ENCODE measurements around the gene TMA7. TPM values are rescaled to one million over a fixed set of nuclear protein-coding genes. Genes with fewer than 3 reads are reported as not detected.

TMA7 gene
- total and polyA plus RNA-seq, 2 donors (not counting 3 experiments of a cell fraction or from before 2014, with no cell fraction given): 137 to 306 TPM

DNA sequence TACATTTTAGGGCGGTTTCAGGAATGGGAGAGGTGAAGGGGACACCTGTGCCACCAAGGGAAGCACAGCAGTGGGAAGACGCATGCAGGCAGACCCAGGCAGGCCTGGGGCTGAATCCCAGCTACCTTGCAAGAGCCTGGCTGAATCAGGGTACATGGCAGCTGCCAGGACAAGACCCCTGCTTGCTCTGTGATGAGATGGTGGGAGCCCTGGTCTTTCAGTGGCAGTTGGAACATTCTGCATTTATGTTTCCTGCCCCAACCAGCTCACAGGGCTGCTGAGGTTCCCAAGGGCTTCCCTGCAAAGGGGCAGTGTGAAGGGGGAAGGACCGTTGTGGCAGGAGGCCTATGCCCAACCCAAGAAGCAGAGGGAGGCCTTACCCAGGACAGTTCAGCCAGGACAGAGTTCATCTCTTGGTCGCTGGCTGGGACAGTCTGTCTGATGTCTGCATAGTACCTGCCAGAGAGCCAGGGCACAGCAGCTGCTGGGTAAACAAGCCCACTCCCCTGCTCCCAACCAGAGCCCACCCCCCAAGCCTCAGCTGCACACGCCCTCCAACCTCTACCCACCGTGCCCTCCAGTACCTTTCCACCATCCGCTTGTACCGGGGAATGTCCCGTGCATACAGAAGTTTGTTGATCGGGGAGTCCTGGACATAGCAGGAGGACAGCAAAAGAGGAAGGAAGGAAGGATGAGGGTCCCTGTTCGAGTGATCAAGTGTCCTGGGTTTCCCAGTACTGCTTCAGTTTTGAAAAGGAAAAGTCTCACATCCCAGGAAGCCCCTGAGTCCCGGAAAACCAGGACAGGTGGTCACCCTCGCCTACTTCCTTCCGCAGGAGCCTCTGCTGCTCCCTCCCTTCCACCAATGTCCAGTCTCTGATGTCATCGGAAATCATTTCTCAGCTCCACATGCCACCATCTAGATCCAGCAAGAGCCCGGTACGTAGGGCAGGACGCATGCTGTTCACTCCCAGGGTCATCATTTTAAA is 33.3 kb upstream of the TMA7 start:
- no peaks in the 10 kb centered on the region for H3K9me3 ChIP-seq (replicated peaks; ENCODE audit: control insufficient read depth, insufficient read depth, low read length)
- no peak for FAIRE-seq
- BruUV-seq (replicated peaks): no TSS peak
- no peak overlapping the region for H3K4me2 ChIP-seq (ENCODE audit: insufficient read depth, low read length)
- H3K36me3 ChIP-seq (ENCODE audit: control insufficient read depth in 2 of 2, extremely low read depth in 1 of 2, insufficient read depth in 2 of 2, low read length in 2 of 2): peaks cover 0 to 30% of the 10 kb centered on the region in 2 experiments
- DNase-seq (ENCODE audit: low read depth, low spot score): no peak
- intact Hi-C loops (cut with micrococcal nuclease): no loop called here
- H4K20me1 ChIP-seq (replicated peaks; ENCODE audit: control insufficient read depth, extremely low read depth, insufficient read depth, low read length): no peaks in the 10 kb centered on the region
- H2AFZ ChIP-seq (ENCODE audit: low read depth, low read length): no peak overlapping the region
- no peaks in the 10 kb centered on the region for H3K79me2 ChIP-seq (ENCODE audit: control insufficient read depth, insufficient read depth, low read length)
- dilution Hi-C loops (cut with MboI; ENCODE audit: extremely low pct_ligation_motif_present, low sequenced_read_pairs): no loop called here
- peaks cover 7% of the 10 kb centered on the region for H3K4me1 ChIP-seq (ENCODE audit: control insufficient read depth, extremely low read depth, insufficient read depth, low read length)
- TF ChIP-seq JUN (IDR thresholded peaks at IDR 0.05; ENCODE audit: borderline replicate concordance, insufficient read depth, insufficient read length, low read depth): no peak
- TF ChIP-seq POLR2A (IDR thresholded peaks at IDR 0.05; ENCODE audit: low read depth, low read length): no peak
- TF ChIP-seq MAX (IDR thresholded peaks at IDR 0.05; ENCODE audit: insufficient read depth, insufficient read length): no peak
- TF ChIP-seq POLR2AphosphoS5 (IDR thresholded peaks at IDR 0.05; ENCODE audit: insufficient read depth, low read depth, low read length): no peak
- TF ChIP-seq EZH2 (IDR thresholded peaks at IDR 0.05; ENCODE audit: borderline replicate concordance, low read depth, low read length, severe bottlenecking): no peak
- TF ChIP-seq, protein P1, sequence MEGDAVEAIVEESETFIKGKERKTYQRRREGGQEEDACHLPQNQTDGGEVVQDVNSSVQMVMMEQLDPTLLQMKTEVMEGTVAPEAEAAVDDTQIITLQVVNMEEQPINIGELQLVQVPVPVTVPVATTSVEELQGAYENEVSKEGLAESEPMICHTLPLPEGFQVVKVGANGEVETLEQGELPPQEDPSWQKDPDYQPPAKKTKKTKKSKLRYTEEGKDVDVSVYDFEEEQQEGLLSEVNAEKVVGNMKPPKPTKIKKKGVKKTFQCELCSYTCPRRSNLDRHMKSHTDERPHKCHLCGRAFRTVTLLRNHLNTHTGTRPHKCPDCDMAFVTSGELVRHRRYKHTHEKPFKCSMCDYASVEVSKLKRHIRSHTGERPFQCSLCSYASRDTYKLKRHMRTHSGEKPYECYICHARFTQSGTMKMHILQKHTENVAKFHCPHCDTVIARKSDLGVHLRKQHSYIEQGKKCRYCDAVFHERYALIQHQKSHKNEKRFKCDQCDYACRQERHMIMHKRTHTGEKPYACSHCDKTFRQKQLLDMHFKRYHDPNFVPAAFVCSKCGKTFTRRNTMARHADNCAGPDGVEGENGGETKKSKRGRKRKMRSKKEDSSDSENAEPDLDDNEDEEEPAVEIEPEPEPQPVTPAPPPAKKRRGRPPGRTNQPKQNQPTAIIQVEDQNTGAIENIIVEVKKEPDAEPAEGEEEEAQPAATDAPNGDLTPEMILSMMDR (IDR thresholded peaks at IDR 0.05; ENCODE audit: extremely low read depth in 1 of 2, insufficient read depth in 1 of 2, low read depth in 1 of 2, low read length in 2 of 2): no peak
- no peak for TF ChIP-seq GATA2 (IDR thresholded peaks at IDR 0.05; ENCODE audit: insufficient read depth, insufficient read length, low read depth, low read length)
- no peak for TF ChIP-seq MYC (IDR thresholded peaks at IDR 0.05; ENCODE audit: low read depth, low read length)
- no peak for TF ChIP-seq FOS (IDR thresholded peaks at IDR 0.05; ENCODE audit: borderline replicate concordance, insufficient read depth, low read length)
- H3K4me3 ChIP-seq (replicated peaks in 1 of 3; ENCODE audit: insufficient read depth in 1 of 3, low read depth in 1 of 3, low read length in 3 of 3): no peak overlapping the region
- no peaks in the 10 kb centered on the region for H3K27me3 ChIP-seq (ENCODE audit: control insufficient read depth in 2 of 2, insufficient read depth in 2 of 2, low read length in 2 of 2)
- no peak overlapping the region for H3K9ac ChIP-seq (replicated peaks; ENCODE audit: extremely low read depth, insufficient read depth, low read length)
- H3K27ac ChIP-seq (ENCODE audit: insufficient read depth, low read depth, low read length): no peak overlapping the region
- ChIA-PET POLR2A (interaction anchor here (0.6 kb wide), 1 partner anchor 213 kb away, joined by 5 read pairs; no protein-coding TSS in a partner anchor), CTCF (interaction anchor here (12.6 kb wide), 1 partner anchor 30 kb away, joined by 716 read pairs; no protein-coding TSS in a partner anchor)
- H3K9me1 ChIP-seq (replicated peaks; ENCODE audit: control insufficient read depth, extremely low read depth, insufficient read depth, low read length): no peaks in the 10 kb centered on the region

All from endothelial cell of umbilical vein (primary cell).